Activated naive CD4-positive, alpha-beta T cell treated with anti-CD3 and anti-CD28 coated beads, Interleukin-2, amount 50 U/mL, for 16 hours (primary cell): ENCODE measurements around the gene SFSWAP.

ENCODE experiments used
- DNase-seq: peaks from one replicate; pipeline ENCODE4 v3.0.0-alpha.2; 2020

The SFSWAP gene

GRCh38 chr12:131841547-131841946, 130.7 kb downstream of the SFSWAP start:
- DNase-seq: no peak

- DNase-seq: no peak
These were observed 131.3 kb downstream of the SFSWAP start for GRCh38 chr12:131842169-131842568.

- no peak for DNase-seq
These were observed 132.6 kb downstream of the SFSWAP start for GRCh38 chr12:131843527-131843926.

- no peak for DNase-seq
These were observed 133.2 kb downstream of the SFSWAP start for GRCh38 chr12:131844140-131844539.

GRCh38 chr12:131844656-131845055, 133.8 kb downstream of the SFSWAP start:
- DNase-seq: no peak

- no peak for DNase-seq
These were observed 134.2 kb downstream of the SFSWAP start for GRCh38 chr12:131845121-131845520.

- no peak for DNase-seq
These were observed 136.6 kb downstream of the SFSWAP start for GRCh38 chr12:131847456-131847855.

- no peak for DNase-seq
These were observed 137.9 kb downstream of the SFSWAP start for GRCh38 chr12:131848753-131849152.
